ENCODE data around the gene GIMAP2.

The GIMAP2 gene

GRCh38 chr7:150731916-150732315 lies 46.4 kb downstream of the GIMAP2 start:
- in situ Hi-C loops (cut with MboI; ENCODE audit: low sequenced_read_pairs) = no loop called here

- in situ Hi-C loops (cut with MboI; ENCODE audit: low sequenced_read_pairs) = no loop called here
Measured at GRCh38 chr7:150732786-150733481, 47.4 kb downstream of the GIMAP2 start.

- in situ Hi-C loops (cut with MboI; ENCODE audit: low sequenced_read_pairs) = no loop called here
Measured at GRCh38 chr7:150733482-150734095, 48.1 kb downstream of the GIMAP2 start.

GRCh38 chr7:150734254-150734653 lies 48.7 kb downstream of the GIMAP2 start:
- in situ Hi-C loops (cut with MboI; ENCODE audit: low sequenced_read_pairs) = no loop called here

GRCh38 chr7:150735596-150736358 lies 50.3 kb downstream of the GIMAP2 start:
- in situ Hi-C loops (cut with MboI; ENCODE audit: low sequenced_read_pairs) = no loop called here

GRCh38 chr7:150736864-150737263 lies 51.4 kb downstream of the GIMAP2 start:
- in situ Hi-C loops (cut with MboI; ENCODE audit: low sequenced_read_pairs) = no loop called here

GRCh38 chr7:150737265-150738055 lies 52.0 kb downstream of the GIMAP2 start, which contains the start of gene GIMAP5:
Gene GIMAP5 (plus strand): TSS chr7:150737418. CDS start chr7:150740885, 3,467 bp downstream.
- in situ Hi-C loops (cut with MboI; ENCODE audit: low sequenced_read_pairs) = no loop called here

- in situ Hi-C loops (cut with MboI; ENCODE audit: low sequenced_read_pairs) = no loop called here
Measured at GRCh38 chr7:150738092-150738491, 52.6 kb downstream of the GIMAP2 start.

GRCh38 chr7:150738591-150739001 lies 53.1 kb downstream of the GIMAP2 start:
- in situ Hi-C loops (cut with MboI; ENCODE audit: low sequenced_read_pairs) = no loop called here

- in situ Hi-C loops (cut with MboI; ENCODE audit: low sequenced_read_pairs) = no loop called here
Measured at GRCh38 chr7:150739033-150739432, 53.5 kb downstream of the GIMAP2 start.

GRCh38 chr7:150740053-150740452 lies 54.5 kb downstream of the GIMAP2 start:
- in situ Hi-C loops (cut with MboI; ENCODE audit: low sequenced_read_pairs) = no loop called here

- in situ Hi-C loops (cut with MboI; ENCODE audit: low sequenced_read_pairs) = no loop called here
Measured at GRCh38 chr7:150742286-150742968, 56.9 kb downstream of the GIMAP2 start.

Data from HL-60/S4 treated with retinoic acid at 250 ng/mL for 4 days and 3 days (cell line).